HG02588 (cell line): ENCODE results near the gene SSMEM1.
"Not testable (repeated sequence)": the region's sequence is repeated elsewhere in the genome, so short reads cannot be mapped to it uniquely, and the experiment has no call there.

Source experiments
- ATAC-seq: cut with Tn5 transposase; IDR thresholded peaks from one replicate; pipeline ENCODE4 v1.9.1; 2021; ENCODE audit warnings: mild to moderate bottlenecking, moderate library complexity; ENCODE audit not compliant: unreplicated experiment

SSMEM1 gene

GRCh38 chr7:130210181-130210935 lies 2.7 kb downstream of the SSMEM1 start:
- ATAC-seq: no peak

- no peak for ATAC-seq
Observed at GRCh38 chr7:130213828-130214227, 6.2 kb downstream of the SSMEM1 start.

GRCh38 chr7:130216025-130216424 lies 8.4 kb downstream of the SSMEM1 start:
- no peak for ATAC-seq

GRCh38 chr7:130216750-130217149 lies 9.1 kb downstream of the SSMEM1 start:
- ATAC-seq: no peak

GRCh38 chr7:130218806-130219620 lies 11.4 kb downstream of the SSMEM1 start:
- ATAC-seq: no peak

- ATAC-seq: no peak
Observed at GRCh38 chr7:130219871-130220270, 12.2 kb downstream of the SSMEM1 start.

- no peak for ATAC-seq
Observed at GRCh38 chr7:130221746-130222145, 14.1 kb downstream of the SSMEM1 start.

GRCh38 chr7:130223646-130224045 lies 16.0 kb downstream of the SSMEM1 start:
- no peak for ATAC-seq

GRCh38 chr7:130224210-130224609 lies 16.6 kb downstream of the SSMEM1 start:
- no peak for ATAC-seq

- not testable (repeated sequence) for ATAC-seq
Observed at GRCh38 chr7:130224923-130225322, 17.3 kb downstream of the SSMEM1 start.

GRCh38 chr7:130226333-130226732 lies 18.7 kb downstream of the SSMEM1 start:
- ATAC-seq: no peak

- no peak for ATAC-seq
Observed at GRCh38 chr7:130227883-130228575, 20.4 kb downstream of the SSMEM1 start.

GRCh38 chr7:130228840-130229502 lies 21.3 kb downstream of the SSMEM1 start:
- no peak for ATAC-seq

- ATAC-seq: not testable (repeated sequence)
Observed at GRCh38 chr7:130229981-130230380, 22.3 kb downstream of the SSMEM1 start.

- no peak for ATAC-seq
Observed at GRCh38 chr7:130231792-130232191, 24.1 kb downstream of the SSMEM1 start.

- no peak for ATAC-seq
Observed at GRCh38 chr7:130232209-130232608, 24.5 kb downstream of the SSMEM1 start.

- ATAC-seq: no peak
Observed at GRCh38 chr7:130234078-130234477, 26.4 kb downstream of the SSMEM1 start.

- ATAC-seq: not testable (repeated sequence)
Observed at GRCh38 chr7:130236361-130236760, 28.7 kb downstream of the SSMEM1 start.

GRCh38 chr7:130240240-130240639 lies 32.6 kb downstream of the SSMEM1 start:
- no peak for ATAC-seq

- no peak for ATAC-seq
Observed at GRCh38 chr7:130242198-130243014, 34.7 kb downstream of the SSMEM1 start.
